K562 (cell line): ENCODE measurements around the gene NABP2. TPM values are rescaled to one million over a fixed set of nuclear protein-coding genes. Genes with fewer than 3 reads are reported as not detected.

Experiments
- DACH1 ChIP-seq: fragments of 450-650 bp; IDR thresholded peaks from 2 replicates; pipeline ENCODE4 v1.6.1; 2018; ENCODE audit not compliant: partially characterized antibody
- JUN ChIP-seq, 2 experiments: sonication (generic) in 1 of 2; formaldehyde crosslinking in 1 of 2; IDR thresholded peaks; 2 replicates each; pipeline versions ENCODE4 v1.6.1 to v1.8.0; 2012 to 2022; ENCODE audit warnings: borderline replicate concordance in 2 of 2, mild to moderate bottlenecking in 2 of 2, improper control_type of control experiment in 1 of 2, low read depth in 1 of 2, low read length in 1 of 2, missing genetic modification reagents in 1 of 2
- NR2C2 ChIP-seq, 2 experiments: fragments of 200-800 bp in 1 of 2; sonication (Bioruptor generic) in 1 of 2; sonication (generic) in 1 of 2; formaldehyde crosslinking in 1 of 2; IDR thresholded peaks; 2 replicates each; pipeline versions ENCODE4 v1.6.1 to v1.8.0; 2016 to 2022; ENCODE audit warnings: mild to moderate bottlenecking in 1 of 2, missing compliant biosample characterization in 1 of 2, missing genetic modification characterization in 1 of 2, missing genetic modification reagents in 1 of 2
- SNIP1 ChIP-seq: fragments of 450-650 bp; IDR thresholded peaks from 2 replicates; pipeline ENCODE4 v1.7.1; 2017; ENCODE audit warnings: low read depth, mild to moderate bottlenecking
- SP1 ChIP-seq: sonication (generic); formaldehyde crosslinking; IDR thresholded peaks from 2 replicates; pipeline ENCODE4 v1.8.1; 2022; ENCODE audit warnings: mild to moderate bottlenecking, missing genetic modification reagents
- STAT5A ChIP-seq: IDR thresholded peaks from 2 replicates; pipeline ENCODE4 v1.6.1; 2012; ENCODE audit warnings: low read length, inconsistent platforms, borderline replicate concordance
- ZNF707 ChIP-seq: fragments of 250-450 bp; sonication (Bioruptor Pico); conservative IDR thresholded peaks from 2 replicates; pipeline ENCODE4 v1.8.0; 2022; ENCODE audit warnings: inconsistent platforms, mild to moderate bottlenecking, moderate library complexity
- polyA plus RNA-seq, 8 experiments: library from polyadenylated mRNA; depleted of rRNA in 4 of 8; stranded (reverse) in 5 of 8; unstranded in 3 of 8; fragments of >200 nt; fragmentation: Nextera tagmentation in 2 of 8; fragmentation: Illumina TruSeq in 1 of 8; extraction: Ambion mirVana in 2 of 8; extraction: Trizol in 1 of 8; gene quantifications; 2 replicates each; pipeline versions ENCODE4 v1.2.1 to v1.2.3, GENCODE V29; 2011 to 2014; ENCODE audit warnings: inconsistent platforms in 1 of 8, missing spikeins in 1 of 8
- total RNA-seq, 7 experiments: library from RNA; depleted of rRNA in 6 of 7; stranded (reverse); fragments of >200 nt in 6 of 7; fragmentation: Illumina TruSeq in 2 of 7; extraction: Trizol in 2 of 7; gene quantifications; 2 replicates each; pipeline versions ENCODE4 v1.2.1 to v1.2.3, GENCODE V29; 2011 to 2021; ENCODE audit warnings: low replicate concordance in 1 of 7
- TF ChIP-seq, protein P1 (sequence below), 3 experiments: IDR thresholded peaks in 2 of 3; conservative IDR thresholded peaks in 1 of 3; 2 replicates each; pipeline ENCODE4 v1.5.1; 2011 to 2012; ENCODE audit warnings: low read length in 3 of 3, mild to moderate bottlenecking in 3 of 3, control low read depth in 2 of 3, improper control_type of control experiment in 1 of 3, inconsistent platforms in 1 of 3, low read depth in 1 of 3, mixed read lengths in 1 of 3, moderate library complexity in 1 of 3; ENCODE audit not compliant: insufficient read depth in 2 of 3
- TF ChIP-seq, protein P2 (sequence below): fragments of 250-450 bp; sonication (Bioruptor Pico); IDR thresholded peaks from 2 replicates; pipeline ENCODE4 v1.9.0; 2021; ENCODE audit warnings: mild to moderate bottlenecking, inconsistent platforms
- TF ChIP-seq, protein P3 (sequence below): fragments of 250-450 bp; sonication (Bioruptor Pico); IDR thresholded peaks from 2 replicates; pipeline ENCODE4 v1.4.0; 2020; ENCODE audit warnings: borderline replicate concordance
- TF ChIP-seq, protein P4 (sequence below): sonication (generic); formaldehyde crosslinking; IDR thresholded peaks from 2 replicates; pipeline ENCODE4 v1.8.0; 2022; ENCODE audit warnings: missing genetic modification reagents, mild to moderate bottlenecking, borderline replicate concordance
- TF ChIP-seq, protein P5 (sequence below): sonication (generic); formaldehyde crosslinking; IDR thresholded peaks from 2 replicates; pipeline ENCODE4 v1.8.0; 2023; ENCODE audit warnings: mild to moderate bottlenecking, missing genetic modification reagents

NABP2 gene
- total and polyA plus RNA-seq, 9 of the 15 experiments (the other 6 are each of a cell fraction or from before 2014, with no cell fraction given): 11.3 to 60.6 (median 43.5) TPM

DNA sequence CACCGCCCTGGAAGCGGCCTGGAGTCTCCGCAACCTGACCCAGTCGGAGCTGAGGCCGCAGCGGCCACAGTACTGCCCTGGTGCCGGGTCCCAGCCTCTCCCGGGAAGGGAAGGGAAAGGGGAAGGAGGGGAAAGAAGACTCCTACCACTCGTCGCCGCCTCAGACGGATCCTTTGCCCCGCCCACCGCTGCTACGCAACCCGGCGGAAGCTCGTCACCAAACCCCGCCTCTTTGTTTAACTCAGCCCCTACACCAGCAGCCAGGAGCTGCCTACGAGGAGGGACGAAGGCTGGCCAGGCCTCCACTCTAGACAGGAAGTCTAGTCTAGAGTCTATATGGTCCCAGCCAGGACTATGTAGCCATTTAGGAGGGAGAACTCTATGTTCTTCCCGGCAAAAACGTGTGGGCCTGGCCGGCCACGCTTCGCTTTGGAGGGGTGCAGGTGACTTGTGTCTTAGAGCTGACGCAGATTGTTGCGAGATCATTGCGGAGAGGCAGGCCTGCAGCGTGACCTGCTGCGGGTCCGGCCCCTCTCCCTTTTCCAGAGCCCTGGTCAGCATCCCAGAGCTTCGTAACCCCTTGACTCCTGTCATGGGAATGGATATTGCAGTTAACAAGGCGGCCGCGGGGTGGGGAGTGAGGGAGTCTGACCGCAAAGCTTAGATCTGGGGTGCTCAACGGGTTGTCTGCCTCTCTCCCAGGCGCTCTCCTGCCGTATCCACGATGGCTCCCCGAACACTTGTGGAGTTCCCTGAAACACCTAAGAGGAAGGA, 2.2 kb upstream of the NABP2 start, which contains the start of gene RNF41 (continued):
- TF ChIP-seq, protein P1, sequence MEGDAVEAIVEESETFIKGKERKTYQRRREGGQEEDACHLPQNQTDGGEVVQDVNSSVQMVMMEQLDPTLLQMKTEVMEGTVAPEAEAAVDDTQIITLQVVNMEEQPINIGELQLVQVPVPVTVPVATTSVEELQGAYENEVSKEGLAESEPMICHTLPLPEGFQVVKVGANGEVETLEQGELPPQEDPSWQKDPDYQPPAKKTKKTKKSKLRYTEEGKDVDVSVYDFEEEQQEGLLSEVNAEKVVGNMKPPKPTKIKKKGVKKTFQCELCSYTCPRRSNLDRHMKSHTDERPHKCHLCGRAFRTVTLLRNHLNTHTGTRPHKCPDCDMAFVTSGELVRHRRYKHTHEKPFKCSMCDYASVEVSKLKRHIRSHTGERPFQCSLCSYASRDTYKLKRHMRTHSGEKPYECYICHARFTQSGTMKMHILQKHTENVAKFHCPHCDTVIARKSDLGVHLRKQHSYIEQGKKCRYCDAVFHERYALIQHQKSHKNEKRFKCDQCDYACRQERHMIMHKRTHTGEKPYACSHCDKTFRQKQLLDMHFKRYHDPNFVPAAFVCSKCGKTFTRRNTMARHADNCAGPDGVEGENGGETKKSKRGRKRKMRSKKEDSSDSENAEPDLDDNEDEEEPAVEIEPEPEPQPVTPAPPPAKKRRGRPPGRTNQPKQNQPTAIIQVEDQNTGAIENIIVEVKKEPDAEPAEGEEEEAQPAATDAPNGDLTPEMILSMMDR (IDR thresholded peaks at IDR 0.05 in 2 of 3, conservative IDR thresholded peaks at IDR 0.05 in 1 of 3; ENCODE audit: insufficient read depth in 2 of 3, low read depth in 1 of 3, low read length in 3 of 3): 0 out of 6 replicates have a peak, but pooled peaks of 2 of the 3 experiments have one; percentile 5 to 30
- TF ChIP-seq NR2C2 (CRISPR knock-in tag; IDR thresholded peaks at IDR 0.05) (0 out of 2 replicates have a peak, but pooled peaks have one; percentile 15), NR2C2 (tag; IDR thresholded peaks at IDR 0.05) (peak; percentile 66; the same call in 1 of the 2 replicates), JUN (IDR thresholded peaks at IDR 0.05; ENCODE audit: borderline replicate concordance, low read depth, low read length) (peak; percentile 8; the same call in 1 of the 2 replicates), JUN (CRISPR knock-in tag; IDR thresholded peaks at IDR 0.05; ENCODE audit: borderline replicate concordance) (0 out of 2 replicates have a peak, but pooled peaks have one; percentile 31), SNIP1 (peak; percentile 71), SP1 (peak; percentile 69), STAT5A (no peak), DACH1 (no peak), ZNF707 (0 out of 2 replicates have a peak, but pooled peaks have one; percentile 31)
- TF ChIP-seq, protein P2, sequence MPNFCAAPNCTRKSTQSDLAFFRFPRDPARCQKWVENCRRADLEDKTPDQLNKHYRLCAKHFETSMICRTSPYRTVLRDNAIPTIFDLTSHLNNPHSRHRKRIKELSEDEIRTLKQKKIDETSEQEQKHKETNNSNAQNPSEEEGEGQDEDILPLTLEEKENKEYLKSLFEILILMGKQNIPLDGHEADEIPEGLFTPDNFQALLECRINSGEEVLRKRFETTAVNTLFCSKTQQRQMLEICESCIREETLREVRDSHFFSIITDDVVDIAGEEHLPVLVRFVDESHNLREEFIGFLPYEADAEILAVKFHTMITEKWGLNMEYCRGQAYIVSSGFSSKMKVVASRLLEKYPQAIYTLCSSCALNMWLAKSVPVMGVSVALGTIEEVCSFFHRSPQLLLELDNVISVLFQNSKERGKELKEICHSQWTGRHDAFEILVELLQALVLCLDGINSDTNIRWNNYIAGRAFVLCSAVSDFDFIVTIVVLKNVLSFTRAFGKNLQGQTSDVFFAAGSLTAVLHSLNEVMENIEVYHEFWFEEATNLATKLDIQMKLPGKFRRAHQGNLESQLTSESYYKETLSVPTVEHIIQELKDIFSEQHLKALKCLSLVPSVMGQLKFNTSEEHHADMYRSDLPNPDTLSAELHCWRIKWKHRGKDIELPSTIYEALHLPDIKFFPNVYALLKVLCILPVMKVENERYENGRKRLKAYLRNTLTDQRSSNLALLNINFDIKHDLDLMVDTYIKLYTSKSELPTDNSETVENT (CRISPR knock-in tag): peak; percentile 86
- TF ChIP-seq, protein P3, sequence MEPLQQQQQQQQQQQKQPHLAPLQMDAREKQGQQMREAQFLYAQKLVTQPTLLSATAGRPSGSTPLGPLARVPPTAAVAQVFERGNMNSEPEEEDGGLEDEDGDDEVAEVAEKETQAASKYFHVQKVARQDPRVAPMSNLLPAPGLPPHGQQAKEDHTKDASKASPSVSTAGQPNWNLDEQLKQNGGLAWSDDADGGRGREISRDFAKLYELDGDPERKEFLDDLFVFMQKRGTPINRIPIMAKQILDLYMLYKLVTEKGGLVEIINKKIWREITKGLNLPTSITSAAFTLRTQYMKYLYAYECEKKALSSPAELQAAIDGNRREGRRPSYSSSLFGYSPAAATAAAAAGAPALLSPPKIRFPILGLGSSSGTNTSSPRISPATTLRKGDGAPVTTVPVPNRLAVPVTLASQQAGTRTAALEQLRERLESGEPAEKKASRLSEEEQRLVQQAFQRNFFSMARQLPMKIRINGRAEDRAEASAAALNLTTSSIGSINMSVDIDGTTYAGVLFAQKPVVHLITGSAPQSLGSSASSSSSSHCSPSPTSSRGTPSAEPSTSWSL (CRISPR knock-in tag): no peak
- TF ChIP-seq, protein P4, sequence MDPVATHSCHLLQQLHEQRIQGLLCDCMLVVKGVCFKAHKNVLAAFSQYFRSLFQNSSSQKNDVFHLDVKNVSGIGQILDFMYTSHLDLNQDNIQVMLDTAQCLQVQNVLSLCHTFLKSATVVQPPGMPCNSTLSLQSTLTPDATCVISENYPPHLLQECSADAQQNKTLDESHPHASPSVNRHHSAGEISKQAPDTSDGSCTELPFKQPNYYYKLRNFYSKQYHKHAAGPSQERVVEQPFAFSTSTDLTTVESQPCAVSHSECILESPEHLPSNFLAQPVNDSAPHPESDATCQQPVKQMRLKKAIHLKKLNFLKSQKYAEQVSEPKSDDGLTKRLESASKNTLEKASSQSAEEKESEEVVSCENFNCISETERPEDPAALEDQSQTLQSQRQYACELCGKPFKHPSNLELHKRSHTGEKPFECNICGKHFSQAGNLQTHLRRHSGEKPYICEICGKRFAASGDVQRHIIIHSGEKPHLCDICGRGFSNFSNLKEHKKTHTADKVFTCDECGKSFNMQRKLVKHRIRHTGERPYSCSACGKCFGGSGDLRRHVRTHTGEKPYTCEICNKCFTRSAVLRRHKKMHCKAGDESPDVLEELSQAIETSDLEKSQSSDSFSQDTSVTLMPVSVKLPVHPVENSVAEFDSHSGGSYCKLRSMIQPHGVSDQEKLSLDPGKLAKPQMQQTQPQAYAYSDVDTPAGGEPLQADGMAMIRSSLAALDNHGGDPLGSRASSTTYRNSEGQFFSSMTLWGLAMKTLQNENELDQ (CRISPR knock-in tag): no peak
- TF ChIP-seq, protein P5, sequence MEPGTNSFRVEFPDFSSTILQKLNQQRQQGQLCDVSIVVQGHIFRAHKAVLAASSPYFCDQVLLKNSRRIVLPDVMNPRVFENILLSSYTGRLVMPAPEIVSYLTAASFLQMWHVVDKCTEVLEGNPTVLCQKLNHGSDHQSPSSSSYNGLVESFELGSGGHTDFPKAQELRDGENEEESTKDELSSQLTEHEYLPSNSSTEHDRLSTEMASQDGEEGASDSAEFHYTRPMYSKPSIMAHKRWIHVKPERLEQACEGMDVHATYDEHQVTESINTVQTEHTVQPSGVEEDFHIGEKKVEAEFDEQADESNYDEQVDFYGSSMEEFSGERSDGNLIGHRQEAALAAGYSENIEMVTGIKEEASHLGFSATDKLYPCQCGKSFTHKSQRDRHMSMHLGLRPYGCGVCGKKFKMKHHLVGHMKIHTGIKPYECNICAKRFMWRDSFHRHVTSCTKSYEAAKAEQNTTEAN (CRISPR knock-in tag): 0 out of 2 replicates have a peak, but pooled peaks have one; percentile 42
